ENCODE measurements around the gene RAB31.
"Not testable (repeated sequence)": the region's sequence is repeated elsewhere in the genome, so short reads cannot be mapped to it uniquely, and the experiment has no call there.

Gene RAB31

GRCh38 chr18:9848170-9848879 is 140.2 kb downstream of the RAB31 start:
- no peak for DNase-seq

GRCh38 chr18:9849407-9850283 is 141.5 kb downstream of the RAB31 start:
- DNase-seq = peak; percentile 85

GRCh38 chr18:9850309-9850708 is 142.2 kb downstream of the RAB31 start:
- DNase-seq = no peak

- no peak for DNase-seq
Measured at GRCh38 chr18:9851511-9851910, 143.4 kb downstream of the RAB31 start.

- no peak for DNase-seq
Measured at GRCh38 chr18:9852266-9853081, 144.4 kb downstream of the RAB31 start.

GRCh38 chr18:9854801-9855676 is 146.9 kb downstream of the RAB31 start:
- no peak for DNase-seq

GRCh38 chr18:9855681-9856080 is 147.6 kb downstream of the RAB31 start:
- DNase-seq = no peak

GRCh38 chr18:9856092-9856491 is 148.0 kb downstream of the RAB31 start:
- DNase-seq = no peak

- DNase-seq = not testable (repeated sequence)
Measured at GRCh38 chr18:9857479-9857998, 149.4 kb downstream of the RAB31 start.

GRCh38 chr18:9858642-9859041 is 150.5 kb downstream of the RAB31 start:
- no peak for DNase-seq

GRCh38 chr18:9859232-9859631 is 151.1 kb downstream of the RAB31 start:
- DNase-seq = no peak

GRCh38 chr18:9860682-9861081 is 152.6 kb downstream of the RAB31 start:
- no peak for DNase-seq

GRCh38 chr18:9861157-9861556 is 153.1 kb downstream of the RAB31 start:
- no peak for DNase-seq

GRCh38 chr18:9861933-9862332 is 153.8 kb downstream of the RAB31 start:
- DNase-seq = no peak

- no peak for DNase-seq
Measured at GRCh38 chr18:9862686-9863085, 154.6 kb downstream of the RAB31 start.

- DNase-seq = no peak
Measured at GRCh38 chr18:9863282-9863681, 155.2 kb downstream of the RAB31 start.

- no peak for DNase-seq
Measured at GRCh38 chr18:9865764-9866490, 157.8 kb downstream of the RAB31 start.

- no peak for DNase-seq
Measured at GRCh38 chr18:9866627-9867026, 158.5 kb downstream of the RAB31 start.

- no peak for DNase-seq
Measured at GRCh38 chr18:9867071-9867594, 159.0 kb downstream of the RAB31 start.

- DNase-seq = peak; percentile 55
Measured at GRCh38 chr18:9868857-9869714, 161.0 kb downstream of the RAB31 start.

Measured in hematopoietic multipotent progenitor cell treated with erythropoietin and hydrocortisone succinate and interleukin-3 and kit ligand, for 8 days (in vitro differentiated cells).